ENCODE measurements around the gene CACTIN.

- no peak for TF ChIP-seq CTCF (IDR thresholded peaks at IDR 0.05)
- TF ChIP-seq POLR2A (IDR thresholded peaks at IDR 0.05): no peak
These were observed 38.5 kb upstream of the CACTIN start for GRCh38 chr19:3664879-3665642.

Measured in uterus (tissue), 2 donors.